Fibroblast of skin of left quadriceps (primary cell): ENCODE results near the gene KIF2A.
"Not testable (repeated sequence)": the region's sequence is repeated elsewhere in the genome, so short reads cannot be mapped to it uniquely, and the experiment has no call there.

Experiments
- DNase-seq, 2 experiments: peaks; one replicate each; pipeline ENCODE4 v3.0.0-alpha.2; 2013; ENCODE audit warnings: low read depth in 2 of 2

KIF2A gene

DNA sequence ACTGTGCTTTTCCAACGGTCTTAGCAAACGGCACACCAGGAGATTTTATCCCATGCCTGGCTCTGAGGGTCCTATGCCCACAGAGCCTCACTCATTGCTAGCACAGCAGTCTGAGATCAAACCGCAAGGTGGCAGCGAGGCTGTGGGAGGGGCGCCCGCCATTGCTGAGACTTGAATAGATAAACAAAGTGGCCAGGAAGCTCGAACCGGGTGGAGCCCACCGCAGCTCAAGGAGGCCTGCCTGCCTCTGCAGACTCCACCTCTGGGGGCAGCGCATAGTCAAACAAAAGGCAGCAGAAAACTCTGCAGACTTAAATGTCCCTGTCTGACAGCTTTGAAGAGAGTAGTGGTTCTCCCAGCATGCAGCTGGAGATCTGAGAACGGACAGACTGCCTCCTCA, 14.2 kb upstream of the KIF2A start:
- DNase-seq, result not testable (repeated sequence)

- no peak for DNase-seq
Observed at GRCh38 chr5:62296998-62297397, 9.0 kb upstream of the KIF2A start.

- no peak for DNase-seq
Observed at GRCh38 chr5:62298118-62298517, 7.9 kb upstream of the KIF2A start.

DNA sequence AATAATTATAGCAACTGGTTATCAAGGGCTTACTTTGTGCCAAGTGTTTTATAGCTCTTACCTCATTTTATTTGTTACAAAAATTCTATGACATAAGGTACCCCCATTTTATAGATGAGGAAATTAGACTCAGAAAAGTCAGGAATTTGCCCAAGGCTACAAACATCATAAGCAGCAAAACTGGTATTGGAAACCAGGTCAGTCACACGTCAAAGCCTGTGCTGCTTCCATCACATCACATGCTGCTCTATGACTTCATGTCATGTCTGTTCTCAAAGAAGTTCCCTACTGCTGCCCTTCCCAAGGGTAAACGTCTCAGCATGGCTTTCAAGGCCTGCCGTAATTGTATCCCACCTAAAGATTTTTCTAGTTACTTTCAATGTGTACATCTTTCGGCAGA, 6.9 kb upstream of the KIF2A start:
- DNase-seq, result no peak

DNA sequence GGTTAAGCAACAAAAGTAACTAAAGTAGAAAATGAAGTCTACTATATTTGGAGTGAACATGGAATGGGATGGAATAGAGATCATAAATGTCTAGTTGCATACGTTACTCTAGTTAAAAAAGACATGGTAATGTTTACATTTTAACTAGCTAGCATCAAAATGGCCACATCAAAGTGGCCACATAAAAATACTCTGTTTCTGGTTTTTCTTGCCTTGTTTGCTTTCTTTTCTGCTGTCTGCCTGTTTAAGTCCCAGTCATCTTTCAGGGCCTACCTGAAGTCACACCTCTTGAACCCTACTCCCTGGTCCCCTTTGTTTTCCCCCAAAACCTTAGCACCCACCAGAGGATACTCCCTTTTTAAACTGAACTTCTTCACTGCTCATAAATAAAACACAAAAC, 6.4 kb upstream of the KIF2A start:
- DNase-seq, result no peak

DNA sequence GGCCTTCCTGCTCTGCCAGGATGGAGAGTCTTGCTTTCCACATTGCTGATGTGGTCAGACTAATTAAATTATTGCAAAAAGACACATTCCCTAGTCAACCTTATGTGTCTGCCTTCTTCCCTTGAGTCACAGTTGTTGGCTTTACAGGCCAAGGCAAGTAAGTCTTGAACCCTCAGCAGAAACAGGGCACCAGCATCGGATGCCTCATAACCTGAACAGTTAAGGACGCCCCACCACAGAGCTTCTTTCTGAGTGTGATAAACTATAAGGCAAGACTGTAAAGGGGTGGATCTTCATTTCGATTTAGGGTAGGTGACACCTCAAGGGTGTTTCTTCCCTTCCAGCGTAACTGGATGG, 670 bp upstream of the KIF2A start:
- no peak for DNase-seq

DNA sequence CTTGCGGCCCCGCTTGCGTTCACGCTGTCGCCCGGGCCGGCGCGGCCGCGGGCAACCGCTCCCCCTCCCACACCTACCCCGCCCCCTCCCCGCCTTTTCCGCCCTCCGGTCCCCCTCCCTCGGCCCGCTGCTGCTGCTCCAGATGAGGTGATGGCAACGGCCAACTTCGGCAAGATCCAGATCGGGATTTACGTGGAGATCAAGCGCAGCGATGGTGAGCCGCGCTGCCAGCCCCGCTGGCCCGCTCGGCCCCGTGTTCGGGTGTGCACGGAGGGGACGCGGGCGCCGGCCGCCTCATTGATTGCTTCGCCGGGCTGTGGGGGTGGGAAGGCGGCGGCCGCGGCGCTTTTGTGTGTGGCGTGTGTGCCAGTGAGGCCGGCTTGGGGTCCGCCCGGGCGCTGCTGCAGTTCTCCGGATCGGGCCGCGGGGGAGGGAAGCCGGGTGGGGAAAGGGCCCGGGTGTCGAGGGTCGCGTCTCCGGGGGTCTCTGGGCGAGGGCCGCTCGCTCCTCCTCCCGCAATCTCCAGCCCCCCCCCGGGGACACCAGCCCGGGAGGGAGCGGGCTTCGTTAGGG, 403 bp downstream of the KIF2A start:
- DNase-seq, result no peak

DNA sequence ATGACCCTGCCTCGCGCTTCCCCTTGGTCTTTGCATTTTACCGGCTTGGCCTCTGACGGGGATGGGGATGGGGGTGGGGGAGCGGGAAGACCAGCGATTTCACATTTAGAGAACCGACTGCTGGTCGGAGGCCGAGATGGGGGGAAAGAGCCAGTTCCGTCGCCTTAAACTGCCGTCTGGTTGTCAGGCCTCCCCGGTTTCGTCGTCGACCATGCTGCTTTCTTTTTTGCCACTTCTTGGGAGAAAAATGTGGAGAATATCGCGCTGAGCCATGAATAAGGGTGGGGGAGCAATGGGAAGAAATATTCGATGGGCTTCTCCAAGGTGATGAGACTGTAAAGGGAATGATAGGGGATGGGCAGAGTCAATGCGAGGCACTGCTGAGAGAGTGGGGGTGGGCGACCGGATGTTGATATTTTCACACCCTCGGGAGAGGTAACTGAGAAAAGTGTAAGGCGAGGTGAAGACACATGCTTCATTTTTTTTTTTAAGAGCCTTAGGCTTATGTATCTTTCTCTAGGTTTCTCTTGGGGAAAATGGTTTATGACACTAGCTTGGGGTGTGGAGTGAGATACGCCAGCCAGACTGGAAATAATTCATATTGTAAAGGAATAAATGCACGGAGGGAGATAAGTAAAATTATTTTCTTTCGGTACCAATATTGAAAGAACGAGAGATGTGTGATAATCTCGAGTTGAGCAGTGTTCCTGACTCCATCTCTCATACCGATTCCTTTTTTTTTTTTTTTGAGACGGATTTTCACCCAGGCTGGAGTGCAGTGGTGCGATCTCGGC, 1.1 kb downstream of the KIF2A start:
- no peak for DNase-seq

- no peak for DNase-seq
Observed at GRCh38 chr5:62308439-62308838, 2.4 kb downstream of the KIF2A start.

DNA sequence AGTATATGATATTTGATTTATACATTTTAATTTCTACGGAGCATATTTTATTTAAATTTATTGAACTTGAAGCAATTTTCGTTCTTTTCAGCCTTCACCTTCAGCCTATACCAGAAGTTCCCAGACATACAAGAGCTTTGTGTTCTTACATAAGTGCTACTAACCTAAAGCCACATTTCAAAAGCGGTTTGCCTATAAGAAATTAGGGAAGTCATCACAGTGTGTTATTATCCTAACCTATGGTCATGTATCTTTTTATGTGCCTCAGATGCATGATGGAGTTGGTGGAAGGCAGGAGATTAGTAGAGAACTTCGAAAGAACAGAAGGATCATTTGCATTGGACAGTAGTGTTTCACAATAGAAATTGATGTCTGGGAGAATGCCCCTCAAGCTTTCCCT, 3.1 kb downstream of the KIF2A start:
- no peak for DNase-seq

DNA sequence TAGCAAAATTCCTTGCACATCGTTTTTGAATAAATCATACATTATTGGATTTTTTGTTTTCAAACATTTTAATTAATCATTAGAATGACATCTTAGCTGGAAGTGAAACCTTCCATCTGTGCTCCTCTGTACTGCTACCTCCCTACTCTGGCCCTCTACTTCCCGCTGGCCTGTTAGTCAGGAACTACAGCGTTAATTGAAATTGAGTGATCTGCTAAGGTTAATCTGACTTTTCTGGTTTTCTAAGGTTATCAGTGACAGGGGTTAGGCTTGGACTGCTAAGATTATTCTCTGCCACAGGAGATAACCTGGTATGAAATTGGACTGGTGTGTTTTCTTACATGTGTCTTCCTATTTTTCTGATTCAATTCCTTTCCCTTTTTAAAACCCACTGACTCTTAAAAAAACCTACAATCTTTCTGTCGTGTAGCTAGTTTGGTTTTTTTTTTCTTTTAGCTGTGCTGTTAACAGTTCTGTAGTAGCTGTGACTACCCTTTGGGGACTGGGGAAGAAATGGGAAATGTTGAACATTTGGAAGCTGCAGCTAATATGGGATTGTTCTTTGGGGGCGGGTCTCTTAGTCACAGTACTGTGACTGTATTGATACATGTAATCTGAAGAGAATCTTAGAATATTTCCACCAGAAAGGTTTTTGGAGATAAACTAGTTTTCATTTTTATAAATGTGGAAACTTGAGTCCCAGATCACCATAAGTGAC, 4.6 kb downstream of the KIF2A start:
- no peak for DNase-seq

GRCh38 chr5:62312036-62312435, 6.0 kb downstream of the KIF2A start:
- no peak for DNase-seq

- DNase-seq, result no peak
Observed at GRCh38 chr5:62312674-62313073, 6.7 kb downstream of the KIF2A start.

GRCh38 chr5:62314213-62314830, 8.3 kb downstream of the KIF2A start:
- no peak for DNase-seq

GRCh38 chr5:62315376-62316175, 9.6 kb downstream of the KIF2A start:
- DNase-seq, result no peak

DNA sequence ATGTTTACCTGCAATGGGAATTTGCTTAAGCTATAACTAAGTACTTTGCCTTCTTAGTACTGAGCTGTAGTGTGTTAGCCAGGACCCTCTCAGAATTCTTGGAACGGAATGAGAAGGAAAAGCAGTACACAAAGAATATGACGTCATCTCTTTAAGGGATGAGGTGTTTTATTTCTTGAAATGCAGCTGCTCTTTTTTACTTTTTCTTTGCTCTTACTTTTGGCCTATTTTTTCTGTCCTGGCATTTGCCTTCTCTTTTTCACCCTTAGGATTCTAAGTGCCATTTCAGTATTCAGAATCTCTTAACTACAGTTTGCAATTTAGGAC, 10.1 kb downstream of the KIF2A start:
- no peak for DNase-seq

DNA sequence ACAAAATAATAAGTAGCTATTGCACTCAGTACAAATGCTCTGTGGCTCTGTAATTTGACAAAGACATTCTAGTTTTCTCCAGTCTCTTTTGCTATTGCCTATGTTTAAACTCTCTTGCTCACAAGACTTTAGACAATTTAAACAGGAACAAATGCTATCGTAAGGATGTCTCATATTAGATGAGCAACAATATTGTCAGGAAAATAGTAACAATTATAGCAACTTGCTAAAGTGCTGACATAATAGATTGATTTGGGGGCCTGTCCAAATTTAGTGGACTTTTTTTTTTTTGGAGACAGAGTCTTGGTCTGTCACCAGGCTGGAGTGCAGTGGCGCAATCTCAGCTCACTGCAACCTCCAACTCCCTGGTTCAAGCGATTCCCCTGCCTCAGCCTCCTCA, 11.8 kb downstream of the KIF2A start:
- no peak for DNase-seq

- no peak for DNase-seq
Observed at GRCh38 chr5:62322484-62322883, 16.5 kb downstream of the KIF2A start.

- DNase-seq, result no peak
Observed at GRCh38 chr5:62326302-62326701, 20.3 kb downstream of the KIF2A start.

- DNase-seq, result no peak
Observed at GRCh38 chr5:62326702-62327101, 20.7 kb downstream of the KIF2A start.

- no peak for DNase-seq
Observed at GRCh38 chr5:62327138-62328053, 21.4 kb downstream of the KIF2A start.
